K562 (cell line): ENCODE measurements around the gene REEP2. TPM values are rescaled to one million over a fixed set of nuclear protein-coding genes. Genes with fewer than 3 reads are reported as not detected.

Experiments used
- CREM ChIP-seq: IDR thresholded peaks from 2 replicates; pipeline ENCODE4 v1.6.1; 2014; ENCODE audit warnings: antibody characterized with exemption, low read depth
- EGR1 ChIP-seq: fragments of 450-650 bp; conservative IDR thresholded peaks from 2 replicates; pipeline ENCODE4 v1.6.1; 2017; ENCODE audit warnings: mild to moderate bottlenecking
- HDAC3 ChIP-seq: fragments of 450-650 bp; IDR thresholded peaks from 2 replicates; pipeline ENCODE4 v1.6.1; 2018; ENCODE audit warnings: borderline replicate concordance, mild to moderate bottlenecking, moderate library complexity; ENCODE audit not compliant: partially characterized antibody
- NCOA4 ChIP-seq: fragments of 450-650 bp; IDR thresholded peaks from 2 replicates; pipeline ENCODE4 v1.6.1; 2018; ENCODE audit warnings: mild to moderate bottlenecking; ENCODE audit not compliant: partially characterized antibody
- POLR2G ChIP-seq: fragments of 200-400 bp; formaldehyde crosslinking; IDR thresholded peaks from 2 replicates; pipeline ENCODE4 v1.6.1; 2017; ENCODE audit warnings: low read depth, mild to moderate bottlenecking, antibody characterized with exemption, low read length, moderate library complexity
- POLR2H ChIP-seq: IDR thresholded peaks from 2 replicates; pipeline ENCODE4 v1.6.1; 2016; ENCODE audit warnings: missing genetic modification characterization, low read depth, mild to moderate bottlenecking, control low read depth, missing compliant biosample characterization, moderate library complexity
- RFX7 ChIP-seq: fragments of 250-450 bp; sonication (Bioruptor Pico); IDR thresholded peaks from 2 replicates; pipeline ENCODE4 v1.5.1; 2021; ENCODE audit warnings: mild to moderate bottlenecking
- SOX6 ChIP-seq: fragments of 450-650 bp; IDR thresholded peaks from 2 replicates; pipeline ENCODE4 v1.6.1; 2014; ENCODE audit warnings: mild to moderate bottlenecking
- STAT6 ChIP-seq: sonication (generic); formaldehyde crosslinking; IDR thresholded peaks from 2 replicates; pipeline ENCODE4 v1.8.1; 2023; ENCODE audit warnings: mild to moderate bottlenecking, missing genetic modification reagents
- TFAP4 ChIP-seq: sonication (generic); formaldehyde crosslinking; IDR thresholded peaks from 2 replicates; pipeline ENCODE4 v1.8.0; 2022; ENCODE audit warnings: missing genetic modification reagents, mild to moderate bottlenecking, moderate library complexity, borderline replicate concordance
- ZNF436 ChIP-seq: fragments of 250-450, 450-650 bp; sonication (Bioruptor Pico); formaldehyde crosslinking; IDR thresholded peaks from 2 replicates; pipeline ENCODE4 v1.7.0; 2020; ENCODE audit warnings: mild to moderate bottlenecking
- ZNF445 ChIP-seq: fragments of 250-450 bp; sonication (Bioruptor Pico); IDR thresholded peaks from 2 replicates; pipeline ENCODE4 v1.4.0; 2020; ENCODE audit warnings: low read depth, mild to moderate bottlenecking, moderate library complexity
- ZNF57 ChIP-seq: fragments of 450-650 bp; formaldehyde crosslinking; IDR thresholded peaks from 2 replicates; pipeline ENCODE4 v1.4.0; 2020; ENCODE audit warnings: mild to moderate bottlenecking, moderate library complexity
- ZNF695 ChIP-seq: fragments of 450-650 bp; formaldehyde crosslinking; IDR thresholded peaks from 2 replicates; pipeline ENCODE4 v1.4.0; 2020; ENCODE audit warnings: mild to moderate bottlenecking, moderate library complexity
- polyA plus RNA-seq, 8 experiments: library from polyadenylated mRNA; depleted of rRNA in 4 of 8; stranded (reverse) in 5 of 8; unstranded in 3 of 8; fragments of >200 nt; fragmentation: Nextera tagmentation in 2 of 8; fragmentation: Illumina TruSeq in 1 of 8; extraction: Ambion mirVana in 2 of 8; extraction: Trizol in 1 of 8; gene quantifications; 2 replicates each; pipeline versions ENCODE4 v1.2.1 to v1.2.3, GENCODE V29; 2011 to 2014; ENCODE audit warnings: inconsistent platforms in 1 of 8, missing spikeins in 1 of 8
- total RNA-seq, 7 experiments: library from RNA; depleted of rRNA in 6 of 7; stranded (reverse); fragments of >200 nt in 6 of 7; fragmentation: Illumina TruSeq in 2 of 7; extraction: Trizol in 2 of 7; gene quantifications; 2 replicates each; pipeline versions ENCODE4 v1.2.1 to v1.2.3, GENCODE V29; 2011 to 2021; ENCODE audit warnings: low replicate concordance in 1 of 7
- TF ChIP-seq, protein P1 (sequence below): fragments of 150-350 bp; IDR thresholded peaks from 2 replicates; pipeline ENCODE4 v1.6.1; 2014; ENCODE audit warnings: low read depth, mild to moderate bottlenecking, low read length, borderline replicate concordance
- TF ChIP-seq, protein P2 (sequence below): sonication (generic); formaldehyde crosslinking; IDR thresholded peaks from 2 replicates; pipeline ENCODE4 v1.8.1; 2023; ENCODE audit warnings: mild to moderate bottlenecking, missing genetic modification reagents, moderate library complexity
- TF ChIP-seq, protein P3 (sequence below): fragments of 450-650 bp; formaldehyde crosslinking; IDR thresholded peaks from 2 replicates; pipeline ENCODE4 v1.4.0; 2022; ENCODE audit warnings: missing genetic modification characterization

The REEP2 gene
- total and polyA plus RNA-seq, 9 of the 15 experiments (the other 6 are each of a cell fraction or from before 2014, with no cell fraction given) = 0.03 to 1.1 (median 0.12) TPM; not detected in 1

DNA sequence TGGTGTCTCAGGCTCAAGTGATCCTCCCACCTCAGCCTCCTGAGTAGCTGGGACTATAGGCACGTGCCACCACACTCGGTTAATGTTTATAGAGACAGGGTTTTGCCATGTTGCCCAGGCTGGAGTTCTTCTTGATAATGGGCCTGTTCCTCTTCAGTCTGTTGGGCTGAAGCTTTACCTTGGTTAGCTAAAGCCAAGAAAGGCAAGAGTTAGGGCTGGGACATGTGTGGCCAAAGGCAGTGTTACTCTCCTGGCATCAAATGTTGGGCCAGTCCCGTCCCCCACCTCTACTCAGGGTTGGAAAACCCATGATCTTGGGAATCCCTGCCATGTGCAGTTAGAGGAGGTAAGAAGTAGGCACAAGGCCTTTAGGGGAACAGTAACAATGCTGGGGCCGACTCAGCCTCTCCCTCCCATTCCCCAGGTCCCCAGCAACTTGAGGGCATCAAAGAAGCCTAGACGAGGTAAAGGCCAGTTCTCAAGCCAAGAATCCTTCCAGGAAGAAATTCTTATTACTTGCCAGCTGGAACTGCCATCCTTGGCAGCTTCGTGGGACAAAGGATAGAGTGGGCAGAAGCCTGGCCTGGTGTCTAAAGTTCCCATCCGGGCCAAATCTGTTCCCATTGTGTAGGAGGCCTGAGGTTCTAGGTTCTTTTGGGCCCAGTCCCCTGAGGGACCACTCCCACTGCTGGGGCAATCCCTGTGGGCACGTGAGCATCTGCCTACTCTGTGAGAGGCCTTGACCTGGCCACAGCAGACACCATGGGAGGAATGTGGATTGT lies 30.9 kb downstream of the REEP2 start (continued):
- TF ChIP-seq, protein P1, sequence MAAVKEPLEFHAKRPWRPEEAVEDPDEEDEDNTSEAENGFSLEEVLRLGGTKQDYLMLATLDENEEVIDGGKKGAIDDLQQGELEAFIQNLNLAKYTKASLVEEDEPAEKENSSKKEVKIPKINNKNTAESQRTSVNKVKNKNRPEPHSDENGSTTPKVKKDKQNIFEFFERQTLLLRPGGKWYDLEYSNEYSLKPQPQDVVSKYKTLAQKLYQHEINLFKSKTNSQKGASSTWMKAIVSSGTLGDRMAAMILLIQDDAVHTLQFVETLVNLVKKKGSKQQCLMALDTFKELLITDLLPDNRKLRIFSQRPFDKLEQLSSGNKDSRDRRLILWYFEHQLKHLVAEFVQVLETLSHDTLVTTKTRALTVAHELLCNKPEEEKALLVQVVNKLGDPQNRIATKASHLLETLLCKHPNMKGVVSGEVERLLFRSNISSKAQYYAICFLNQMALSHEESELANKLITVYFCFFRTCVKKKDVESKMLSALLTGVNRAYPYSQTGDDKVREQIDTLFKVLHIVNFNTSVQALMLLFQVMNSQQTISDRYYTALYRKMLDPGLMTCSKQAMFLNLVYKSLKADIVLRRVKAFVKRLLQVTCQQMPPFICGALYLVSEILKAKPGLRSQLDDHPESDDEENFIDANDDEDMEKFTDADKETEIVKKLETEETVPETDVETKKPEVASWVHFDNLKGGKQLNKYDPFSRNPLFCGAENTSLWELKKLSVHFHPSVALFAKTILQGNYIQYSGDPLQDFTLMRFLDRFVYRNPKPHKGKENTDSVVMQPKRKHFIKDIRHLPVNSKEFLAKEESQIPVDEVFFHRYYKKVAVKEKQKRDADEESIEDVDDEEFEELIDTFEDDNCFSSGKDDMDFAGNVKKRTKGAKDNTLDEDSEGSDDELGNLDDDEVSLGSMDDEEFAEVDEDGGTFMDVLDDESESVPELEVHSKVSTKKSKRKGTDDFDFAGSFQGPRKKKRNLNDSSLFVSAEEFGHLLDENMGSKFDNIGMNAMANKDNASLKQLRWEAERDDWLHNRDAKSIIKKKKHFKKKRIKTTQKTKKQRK = no peak
- TF ChIP-seq HDAC3 (peak; percentile 22), SOX6 (peak; percentile 40; the same call in 1 of the 2 replicates), ZNF445 (peak; percentile 41), ZNF436 (CRISPR knock-in tag) (no peak), EGR1 (peak; percentile 43), POLR2G (peak; percentile 85), TFAP4 (CRISPR knock-in tag) (peak; percentile 77), STAT6 (CRISPR knock-in tag) (0 out of 2 replicates have a peak, but pooled peaks have one; percentile 49), RFX7 (CRISPR knock-in tag) (0 out of 2 replicates have a peak, but pooled peaks have one; percentile 28), CREM (no peak), NCOA4 (no peak), ZNF695 (CRISPR knock-in tag) (peak; percentile 82; the same call in 1 of the 2 replicates), POLR2H (tag) (0 out of 2 replicates have a peak, but pooled peaks have one; percentile 19), ZNF57 (CRISPR knock-in tag) (peak; percentile 49; the same call in 1 of the 2 replicates)
- TF ChIP-seq, protein P2, sequence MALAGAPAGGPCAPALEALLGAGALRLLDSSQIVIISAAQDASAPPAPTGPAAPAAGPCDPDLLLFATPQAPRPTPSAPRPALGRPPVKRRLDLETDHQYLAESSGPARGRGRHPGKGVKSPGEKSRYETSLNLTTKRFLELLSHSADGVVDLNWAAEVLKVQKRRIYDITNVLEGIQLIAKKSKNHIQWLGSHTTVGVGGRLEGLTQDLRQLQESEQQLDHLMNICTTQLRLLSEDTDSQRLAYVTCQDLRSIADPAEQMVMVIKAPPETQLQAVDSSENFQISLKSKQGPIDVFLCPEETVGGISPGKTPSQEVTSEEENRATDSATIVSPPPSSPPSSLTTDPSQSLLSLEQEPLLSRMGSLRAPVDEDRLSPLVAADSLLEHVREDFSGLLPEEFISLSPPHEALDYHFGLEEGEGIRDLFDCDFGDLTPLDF (CRISPR knock-in tag) = no peak; the same call in 1 of the 2 replicates
- TF ChIP-seq, protein P3, sequence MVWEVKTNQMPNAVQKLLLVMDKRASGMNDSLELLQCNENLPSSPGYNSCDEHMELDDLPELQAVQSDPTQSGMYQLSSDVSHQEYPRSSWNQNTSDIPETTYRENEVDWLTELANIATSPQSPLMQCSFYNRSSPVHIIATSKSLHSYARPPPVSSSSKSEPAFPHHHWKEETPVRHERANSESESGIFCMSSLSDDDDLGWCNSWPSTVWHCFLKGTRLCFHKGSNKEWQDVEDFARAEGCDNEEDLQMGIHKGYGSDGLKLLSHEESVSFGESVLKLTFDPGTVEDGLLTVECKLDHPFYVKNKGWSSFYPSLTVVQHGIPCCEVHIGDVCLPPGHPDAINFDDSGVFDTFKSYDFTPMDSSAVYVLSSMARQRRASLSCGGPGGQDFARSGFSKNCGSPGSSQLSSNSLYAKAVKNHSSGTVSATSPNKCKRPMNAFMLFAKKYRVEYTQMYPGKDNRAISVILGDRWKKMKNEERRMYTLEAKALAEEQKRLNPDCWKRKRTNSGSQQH (CRISPR knock-in tag) = peak; percentile 98
